Caco-2 (cell line): Measurements from ENCODE around the gene IER5L. TPM values are rescaled to one million over a fixed set of nuclear protein-coding genes. Genes with fewer than 3 reads are reported as not detected.

ENCODE experiments used
- BruUV-seq: library from RNA; stranded (reverse); fragments of 400-500 nt; replicated peaks from 2 replicates; lab custom pipeline; 2021; lab: Mats Ljungman, UMichigan
- CTCF ChIA-PET: fragments of 300-600 bp; sonication (Branson Sonifier 250); formaldehyde crosslinking; loops from one replicate; lab custom pipeline; 2022; ENCODE audit warnings: antibody characterized with exemption; lab: Charles Lee
- POLR2A ChIA-PET: fragments of 300-600 bp; sonication (Branson Sonifier 250); formaldehyde crosslinking; loops from one replicate; lab custom pipeline; 2022; ENCODE audit warnings: antibody characterized with exemption; lab: Charles Lee
- DNase-seq, 2 experiments: peaks; one replicate each; pipeline versions ENCODE4 v3.0.0 to v3.0.0-alpha.2; 2020 to 2022
- H3K27me3 ChIP-seq: replicated peaks from 2 replicates; pipeline ENCODE4 v1.6.0; 2011; ENCODE audit warnings: low read length; ENCODE audit not compliant: control insufficient read depth, insufficient read depth
- H3K36me3 ChIP-seq: 2 replicates; pipeline ENCODE4 v1.5.1; 2011; ENCODE audit warnings: low read length; ENCODE audit not compliant: control insufficient read depth, insufficient read depth
- H3K4me1 ChIP-seq: fragments of 250-450 bp; sonication (Bioruptor Pico); 2 replicates; pipeline ENCODE4 v1.5.1; 2020; ENCODE audit warnings: mild to moderate bottlenecking
- H3K4me3 ChIP-seq: 2 replicates; pipeline ENCODE4 v1.5.1; 2011; ENCODE audit warnings: low read depth, mild to moderate bottlenecking, control low read depth, low read length
- H3K9me3 ChIP-seq: fragments of 250-450 bp; sonication (Bioruptor Pico); 2 replicates; pipeline ENCODE4 v1.5.1; 2020; ENCODE audit warnings: mild to moderate bottlenecking, moderate library complexity
- H3K27ac Mint-ChIP-seq: one replicate; pipeline ENCODE4 v1.8.0; 2022; ENCODE audit warnings: mixed read lengths; ENCODE audit not compliant: unreplicated experiment
- H3K27me3 Mint-ChIP-seq: one replicate; pipeline ENCODE4 v1.8.0; 2022; ENCODE audit warnings: mixed read lengths; ENCODE audit not compliant: insufficient read depth, unreplicated experiment
- H3K36me3 Mint-ChIP-seq: one replicate; pipeline ENCODE4 v1.8.0; 2022; ENCODE audit warnings: mild to moderate bottlenecking, mixed read lengths; ENCODE audit not compliant: insufficient read depth, unreplicated experiment
- H3K4me1 Mint-ChIP-seq: one replicate; pipeline ENCODE4 v1.8.0; 2022; ENCODE audit warnings: low read depth, mixed read lengths; ENCODE audit not compliant: unreplicated experiment
- H3K4me3 Mint-ChIP-seq: one replicate; pipeline ENCODE4 v1.8.0; 2022; ENCODE audit warnings: mild to moderate bottlenecking, moderate library complexity, mixed read lengths; ENCODE audit not compliant: unreplicated experiment
- H3K9me3 Mint-ChIP-seq: one replicate; pipeline ENCODE4 v1.8.0; 2022; ENCODE audit warnings: mixed read lengths; ENCODE audit not compliant: unreplicated experiment
- intact Hi-C: fragments of 100-400 bp; cut with micrococcal nuclease; formaldehyde crosslinking; loops from one replicate; pipeline ENCODE4 v1.10.0; 2022; ENCODE audit not compliant: unreplicated experiment
- total RNA-seq: library from RNA; stranded (reverse); gene quantifications from 2 replicates; pipeline ENCODE4 v1.2.3, GENCODE V29; 2022
- TF ChIP-seq, protein P1 (sequence below), 2 experiments: fragments of 200-600 bp in 1 of 2; IDR thresholded peaks; 1 replicate in 1 of 2; 2 replicates in 1 of 2; pipeline versions ENCODE4 v1.5.1 to v1.8.0; 2011 to 2022; ENCODE audit warnings: antibody characterized with exemption in 1 of 2, control low read depth in 1 of 2, inconsistent platforms in 1 of 2, low read depth in 1 of 2, low read length in 1 of 2, mild to moderate bottlenecking in 1 of 2, moderate library complexity in 1 of 2; ENCODE audit not compliant: insufficient read depth in 1 of 2, severe bottlenecking in 1 of 2, unreplicated experiment in 1 of 2

IER5L gene
- total RNA-seq, 1 experiment from 2014 or later, result 3.9 TPM

DNA sequence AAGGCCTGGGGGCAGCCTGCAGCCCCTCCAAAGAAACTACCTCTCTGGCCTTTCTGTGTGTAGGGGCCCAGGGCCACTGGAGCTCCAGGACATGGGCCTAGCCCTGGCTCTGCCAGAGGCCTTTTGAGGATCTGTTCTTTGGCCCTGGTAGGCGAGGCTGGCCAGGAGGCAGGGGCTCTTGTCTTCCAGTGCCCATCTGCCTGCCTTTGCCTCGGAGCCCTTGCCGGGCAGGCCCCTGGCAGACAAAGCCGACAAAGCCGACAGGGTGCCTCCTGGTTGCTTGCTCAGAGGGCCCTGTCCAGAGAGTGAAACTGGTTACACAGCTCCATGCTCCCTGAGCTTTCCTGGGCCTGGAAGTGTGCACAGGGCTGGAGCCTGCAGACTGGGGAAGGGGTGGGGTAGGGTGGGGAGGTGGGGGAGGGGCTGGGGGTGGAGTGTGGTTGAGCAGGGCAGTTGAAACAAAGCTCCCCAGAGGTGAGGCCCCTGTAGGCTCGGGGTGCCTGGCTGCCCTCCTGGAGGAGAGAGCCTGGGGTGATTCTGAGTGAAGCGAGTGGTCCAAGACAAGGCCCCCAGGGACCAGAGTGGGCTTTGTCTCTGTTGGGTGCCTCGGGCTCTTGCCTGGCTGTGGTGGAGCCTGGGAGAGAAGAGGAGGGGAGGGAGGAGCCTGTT is 37.5 kb downstream of the IER5L start:
- Histone ChIP-seq H3K9me3 (no peaks in the 10 kb centered on the region), H3K27me3 (no peaks in the 10 kb centered on the region), H3K4me3 (peak overlapping the region; percentile 21), H3K36me3 (peaks cover 5% of the 10 kb centered on the region), H3K4me1 (peaks cover 56% of the 10 kb centered on the region)
- CTCF ChIA-PET, result interaction anchor here (0.6 to 2.6 kb wide), 8 partner anchors 9 to 642 kb away, joined by 3 to 8 read pairs (median 6); partner anchors contain the start of gene IER5L
- Mint-ChIP-seq H3K36me3 (peaks cover 42% of the 10 kb centered on the region), H3K9me3 (no peaks in the 10 kb centered on the region), H3K4me3 (peak overlapping the region; percentile 64), H3K27ac (peak overlapping the region; percentile 95), H3K27me3 (no peaks in the 10 kb centered on the region), H3K4me1 (peaks cover 29% of the 10 kb centered on the region)
- POLR2A ChIA-PET, result no interaction called here
- intact Hi-C loops, result no loop called here
- TF ChIP-seq, protein P1, sequence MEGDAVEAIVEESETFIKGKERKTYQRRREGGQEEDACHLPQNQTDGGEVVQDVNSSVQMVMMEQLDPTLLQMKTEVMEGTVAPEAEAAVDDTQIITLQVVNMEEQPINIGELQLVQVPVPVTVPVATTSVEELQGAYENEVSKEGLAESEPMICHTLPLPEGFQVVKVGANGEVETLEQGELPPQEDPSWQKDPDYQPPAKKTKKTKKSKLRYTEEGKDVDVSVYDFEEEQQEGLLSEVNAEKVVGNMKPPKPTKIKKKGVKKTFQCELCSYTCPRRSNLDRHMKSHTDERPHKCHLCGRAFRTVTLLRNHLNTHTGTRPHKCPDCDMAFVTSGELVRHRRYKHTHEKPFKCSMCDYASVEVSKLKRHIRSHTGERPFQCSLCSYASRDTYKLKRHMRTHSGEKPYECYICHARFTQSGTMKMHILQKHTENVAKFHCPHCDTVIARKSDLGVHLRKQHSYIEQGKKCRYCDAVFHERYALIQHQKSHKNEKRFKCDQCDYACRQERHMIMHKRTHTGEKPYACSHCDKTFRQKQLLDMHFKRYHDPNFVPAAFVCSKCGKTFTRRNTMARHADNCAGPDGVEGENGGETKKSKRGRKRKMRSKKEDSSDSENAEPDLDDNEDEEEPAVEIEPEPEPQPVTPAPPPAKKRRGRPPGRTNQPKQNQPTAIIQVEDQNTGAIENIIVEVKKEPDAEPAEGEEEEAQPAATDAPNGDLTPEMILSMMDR (IDR thresholded peaks at IDR 0.05; ENCODE audit: insufficient read depth in 1 of 2, low read depth in 1 of 2, low read length in 1 of 2, severe bottlenecking in 1 of 2, unreplicated experiment in 1 of 2), result no peak
- DNase-seq, result peak in 1 of 2 experiments; percentile 61
- no TSS peak for BruUV-seq

DNA sequence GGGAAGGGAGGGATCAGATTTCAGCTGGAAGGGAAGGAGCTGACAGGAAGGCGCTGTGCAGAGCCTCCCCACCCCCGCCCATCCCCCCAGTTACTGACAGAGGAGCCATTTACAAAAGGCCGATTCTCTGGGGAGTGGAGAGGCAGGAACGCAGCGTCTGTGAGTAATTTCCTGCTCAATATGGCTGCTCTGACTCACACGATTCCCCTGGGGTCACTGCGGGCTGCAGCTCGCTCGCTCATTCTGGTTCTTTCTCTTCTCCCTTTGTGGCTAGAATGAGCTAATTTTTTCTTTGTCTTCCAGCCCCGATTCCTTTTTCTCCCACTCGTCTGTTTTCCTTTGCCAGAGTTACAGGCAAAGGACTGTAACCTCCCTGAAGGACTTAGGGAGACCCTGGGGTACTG is 38.1 kb downstream of the IER5L start:
- H3K4me1 ChIP-seq, result peaks cover 51% of the 10 kb centered on the region

More for the DNA sequence above, 38.1 kb downstream of the IER5L start:
- H3K9me3 ChIP-seq, result no peaks in the 10 kb centered on the region
- ChIA-PET POLR2A (interaction anchor here (0.6 to 0.9 kb wide), 3 partner anchors 235 to 1175 kb away, joined by 3 read pairs; no protein-coding TSS in a partner anchor), CTCF (interaction anchor here (0.6 to 2.6 kb wide), 8 partner anchors 8 to 643 kb away, joined by 3 to 8 read pairs (median 6); partner anchors contain the start of gene IER5L)
- peaks cover 5% of the 10 kb centered on the region for H3K36me3 ChIP-seq
- BruUV-seq, result TSS peak; percentile 71
- Mint-ChIP-seq H3K27ac (peak overlapping the region; percentile 95), H3K27me3 (no peaks in the 10 kb centered on the region), H3K4me1 (peaks cover 29% of the 10 kb centered on the region), H3K9me3 (no peaks in the 10 kb centered on the region), H3K4me3 (peak overlapping the region; percentile 64), H3K36me3 (peaks cover 38% of the 10 kb centered on the region)
- H3K27me3 ChIP-seq, result no peaks in the 10 kb centered on the region
- intact Hi-C loops, result loop anchor here (1.0 to 2.0 kb wide), 2 partner anchors 35 to 471 kb away; no protein-coding TSS in a partner anchor
- peak overlapping the region; percentile 21 for H3K4me3 ChIP-seq
- TF ChIP-seq, protein P1 (IDR thresholded peaks at IDR 0.05; ENCODE audit: insufficient read depth in 1 of 2, low read depth in 1 of 2, low read length in 1 of 2, severe bottlenecking in 1 of 2, unreplicated experiment in 1 of 2), result peak in 1 of 2 experiments; percentile 0
- DNase-seq, result peak; percentile 41 to 85
